Esophagus muscularis mucosa (tissue), 4 donors: ENCODE measurements around the gene NAMPT. TPM values are rescaled to one million over a fixed set of nuclear protein-coding genes. Genes with fewer than 3 reads are reported as not detected.
A peak's percentile ranks its signal among the peaks of the same experiment; 100 is the strongest.

Experiments
- DNase-seq: peaks from one replicate; pipeline ENCODE4 v3.0.0-alpha.2; 2017; ENCODE audit errors: extremely low spot score
- H3K27ac ChIP-seq, 4 donors: fragments of 200-600 bp; sonication (generic); replicated peaks in 1 of 4; 1 replicate in 3 of 4; 2 replicates in 1 of 4; pipeline ENCODE4 v1.5.1; 2016 to 2019; ENCODE audit warnings: mild to moderate bottlenecking in 1 of 4
- H3K27me3 ChIP-seq, 4 donors: fragments of 200-600 bp; sonication (generic); one replicate each; pipeline versions ENCODE4 v1.5.1 to v1.6.0; 2016 to 2019
- H3K36me3 ChIP-seq, 4 donors: fragments of 200-600 bp; sonication (generic); one replicate each; pipeline ENCODE4 v1.5.1; 2016 to 2019
- H3K4me1 ChIP-seq, 4 donors: fragments of 200-600 bp; sonication (generic); one replicate each; pipeline ENCODE4 v1.5.1; 2016 to 2019
- H3K4me3 ChIP-seq, 4 donors: fragments of 200-600 bp; sonication (generic); 1 replicate in 2 of 4; 2 replicates in 2 of 4; pipeline ENCODE4 v1.5.1; 2016 to 2019; ENCODE audit warnings: mild to moderate bottlenecking in 4 of 4, moderate library complexity in 1 of 4
- H3K9me3 ChIP-seq, 4 donors: fragments of 200-600 bp; sonication (generic); 1 replicate in 3 of 4; 2 replicates in 1 of 4; pipeline ENCODE4 v1.5.1; 2016 to 2019
- EP300 ChIP-seq: sonication (generic); formaldehyde crosslinking; IDR thresholded peaks from one replicate; pipeline ENCODE4 v1.6.1; 2017; ENCODE audit warnings: antibody characterized with exemption
- POLR2A ChIP-seq: fragments of 450-650 bp; IDR thresholded peaks from one replicate; pipeline ENCODE4 v1.6.1; 2017; ENCODE audit warnings: antibody characterized with exemption, moderate library complexity, mild to moderate bottlenecking, low read depth
- POLR2AphosphoS5 ChIP-seq, 2 donors: sonication (generic); formaldehyde crosslinking; IDR thresholded peaks; one replicate each; pipeline ENCODE4 v1.6.1; 2017; ENCODE audit warnings: antibody characterized with exemption in 2 of 2
- WGBS: methylation state at CpG from one replicate; pipeline ENCODE4 v1.1.5; 2018; 5-methylcytosine and 5-hydroxymethylcytosine counted together
- intact Hi-C: fragments of 100-400 bp; cut with DNase I; formaldehyde crosslinking; loops from one replicate; pipeline ENCODE4 v1.15.1; 2023
- total RNA-seq, 4 donors: library from RNA; depleted of rRNA; stranded (reverse); fragments of >200 nt; gene quantifications; one replicate each; pipeline versions ENCODE4 v1.1.0 to v1.2.1, GENCODE V29; 2016
- TF ChIP-seq, protein P1 (sequence below), 3 experiments: fragments of 200-600 bp in 2 of 3; fragments of 450-650 bp in 1 of 3; sonication (generic) in 2 of 3; IDR thresholded peaks; one replicate each; pipeline ENCODE4 v1.5.1; 2017 to 2019; ENCODE audit warnings: antibody characterized with exemption in 3 of 3, mild to moderate bottlenecking in 2 of 3, moderate library complexity in 1 of 3

The NAMPT gene
- total RNA-seq, 4 donors from 2014 or later = 51.2 to 1,009 (median 95.4) TPM

DNA sequence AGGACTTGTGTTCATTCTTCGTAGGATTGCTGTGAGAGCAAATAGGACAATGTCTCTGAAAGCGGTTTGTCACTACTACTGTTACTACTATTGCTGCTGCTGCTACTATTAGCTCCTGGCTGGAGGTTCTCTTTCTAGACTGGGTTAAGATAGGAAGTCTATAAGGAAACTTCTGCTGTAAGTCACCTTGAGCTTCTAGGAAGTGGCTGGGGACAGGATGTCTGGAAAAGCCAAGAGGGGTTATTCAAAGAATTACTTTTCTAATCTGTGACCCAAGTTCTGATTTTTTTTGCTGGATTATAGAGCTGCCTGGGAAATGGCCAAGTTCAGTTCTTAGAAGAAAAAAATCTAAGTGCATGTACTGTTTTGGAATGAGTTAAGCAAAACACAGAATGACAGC, 62.2 kb downstream of the NAMPT start:
- Histone ChIP-seq H3K36me3 (no peaks in the 10 kb centered on the region), H3K4me1 (peaks cover 12 to 24% (median 15%) of the 10 kb centered on the region in 4 donors), H3K27me3 (no peaks in the 10 kb centered on the region), H3K9me3 (no peaks in the 10 kb centered on the region), H3K4me3 (no peak overlapping the region), H3K27ac (no peak overlapping the region)
- TF ChIP-seq, protein P1, sequence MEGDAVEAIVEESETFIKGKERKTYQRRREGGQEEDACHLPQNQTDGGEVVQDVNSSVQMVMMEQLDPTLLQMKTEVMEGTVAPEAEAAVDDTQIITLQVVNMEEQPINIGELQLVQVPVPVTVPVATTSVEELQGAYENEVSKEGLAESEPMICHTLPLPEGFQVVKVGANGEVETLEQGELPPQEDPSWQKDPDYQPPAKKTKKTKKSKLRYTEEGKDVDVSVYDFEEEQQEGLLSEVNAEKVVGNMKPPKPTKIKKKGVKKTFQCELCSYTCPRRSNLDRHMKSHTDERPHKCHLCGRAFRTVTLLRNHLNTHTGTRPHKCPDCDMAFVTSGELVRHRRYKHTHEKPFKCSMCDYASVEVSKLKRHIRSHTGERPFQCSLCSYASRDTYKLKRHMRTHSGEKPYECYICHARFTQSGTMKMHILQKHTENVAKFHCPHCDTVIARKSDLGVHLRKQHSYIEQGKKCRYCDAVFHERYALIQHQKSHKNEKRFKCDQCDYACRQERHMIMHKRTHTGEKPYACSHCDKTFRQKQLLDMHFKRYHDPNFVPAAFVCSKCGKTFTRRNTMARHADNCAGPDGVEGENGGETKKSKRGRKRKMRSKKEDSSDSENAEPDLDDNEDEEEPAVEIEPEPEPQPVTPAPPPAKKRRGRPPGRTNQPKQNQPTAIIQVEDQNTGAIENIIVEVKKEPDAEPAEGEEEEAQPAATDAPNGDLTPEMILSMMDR (IDR thresholded peaks at IDR 0.05) = no peak
- TF ChIP-seq POLR2A = no peak
- TF ChIP-seq EP300 = no peak
- intact Hi-C loops = no loop called here
- 94% methylated on average over 2 of the region's 2 CpGs for WGBS
- no peak for DNase-seq

DNA sequence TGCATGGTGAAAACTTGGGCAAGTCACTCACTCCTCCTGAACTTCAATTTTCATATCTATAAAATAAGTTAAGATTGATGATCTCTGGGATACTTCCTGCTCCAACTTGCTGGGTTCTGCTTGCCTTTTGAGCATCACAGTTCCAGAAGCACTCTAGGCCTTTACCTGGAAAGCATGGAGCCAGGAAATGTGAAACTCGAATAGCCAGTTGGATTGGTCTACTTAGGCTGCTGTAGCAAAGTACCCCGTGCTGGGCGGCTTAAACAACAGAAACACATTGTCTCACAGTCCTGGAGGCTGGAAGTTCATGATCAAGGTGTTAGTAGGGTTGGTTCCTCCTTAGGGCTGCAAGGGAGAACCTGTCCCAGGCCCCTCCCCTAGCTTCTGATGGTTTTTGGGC, 64.5 kb downstream of the NAMPT start:
- Histone ChIP-seq H3K4me1 (peaks cover 28 to 42% (median 35%) of the 10 kb centered on the region in 4 donors), H3K9me3 (no peaks in the 10 kb centered on the region), H3K36me3 (no peaks in the 10 kb centered on the region), H3K27me3 (no peaks in the 10 kb centered on the region), H3K27ac (no peak overlapping the region), H3K4me3 (no peak overlapping the region)
- DNase-seq = no peak
- TF ChIP-seq EP300 (no peak), POLR2AphosphoS5 (IDR thresholded peaks at IDR 0.05) (no peak), POLR2A (no peak)
- TF ChIP-seq, protein P1 (IDR thresholded peaks at IDR 0.05) = no peak
- intact Hi-C loops = no loop called here
- 90% methylated on average over 3 of the region's 3 CpGs for WGBS

DNA sequence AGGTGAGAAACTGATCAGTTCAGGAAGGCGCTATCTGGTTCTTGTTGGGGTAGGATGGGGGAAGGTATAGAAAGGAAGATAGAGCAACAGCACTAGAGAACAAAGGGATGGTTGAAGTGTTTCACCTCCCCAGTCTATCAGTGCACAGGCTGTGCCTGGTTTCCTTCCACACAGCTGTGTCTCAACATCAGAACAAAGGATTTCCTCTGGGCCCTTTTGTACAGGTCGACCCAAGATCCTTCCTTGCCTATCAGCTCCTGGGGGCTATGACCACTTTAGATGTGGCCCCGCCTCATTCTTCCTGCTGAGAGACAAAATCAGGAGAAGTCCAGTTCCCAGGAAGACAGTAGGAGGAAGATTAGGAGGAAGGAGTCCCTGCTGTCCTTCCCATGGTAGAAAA, 65.6 kb downstream of the NAMPT start:
- peaks cover 28 to 42% (median 35%) of the 10 kb centered on the region in 4 donors for H3K4me1 ChIP-seq
- WGBS = 92% methylated on average over 3 of the region's 3 CpGs
- no peaks in the 10 kb centered on the region for H3K27me3 ChIP-seq
- TF ChIP-seq, protein P1 (IDR thresholded peaks at IDR 0.05) = no peak
- TF ChIP-seq POLR2AphosphoS5 (IDR thresholded peaks at IDR 0.05) (peak in 1 of 2 donors; percentile 16), EP300 (no peak)
- no peaks in the 10 kb centered on the region for H3K9me3 ChIP-seq
- peak overlapping the region in 2 of 4 donors; percentile 23 to 76 for H3K27ac ChIP-seq
- no peak overlapping the region for H3K4me3 ChIP-seq
- no peaks in the 10 kb centered on the region for H3K36me3 ChIP-seq
- DNase-seq = no peak
- intact Hi-C loops = no loop called here

DNA sequence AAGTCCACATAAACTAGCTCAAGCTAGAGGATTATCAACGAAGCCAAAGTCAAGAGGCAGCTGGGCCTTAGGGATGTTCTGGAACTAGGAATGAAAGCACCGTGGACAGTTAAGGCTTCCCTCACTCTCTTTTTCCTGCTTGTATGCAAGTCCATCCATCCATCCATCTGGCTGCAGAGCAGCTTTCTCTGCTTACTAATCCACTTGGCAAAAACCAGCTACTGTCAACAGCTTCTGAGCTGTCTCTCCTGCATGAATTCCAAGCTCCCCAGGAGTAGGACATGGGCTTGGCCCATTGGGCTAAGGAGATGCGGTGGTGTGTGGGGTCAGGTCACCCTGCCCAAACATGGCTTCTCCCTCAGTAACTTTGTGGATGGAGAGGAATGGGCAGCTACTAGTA, 66.2 kb downstream of the NAMPT start:
- Histone ChIP-seq H3K4me1 (peaks cover 28 to 42% (median 35%) of the 10 kb centered on the region in 4 donors), H3K4me3 (no peak overlapping the region), H3K9me3 (no peaks in the 10 kb centered on the region), H3K27me3 (no peaks in the 10 kb centered on the region), H3K36me3 (no peaks in the 10 kb centered on the region), H3K27ac (peak overlapping the region in 3 of 4 donors; percentile 76 to 80 (median 77))
- 89% methylated on average over 3 of the region's 3 CpGs for WGBS
- intact Hi-C loops = no loop called here
- no peak for DNase-seq
- TF ChIP-seq POLR2AphosphoS5 (IDR thresholded peaks at IDR 0.05) = no peak

DNA sequence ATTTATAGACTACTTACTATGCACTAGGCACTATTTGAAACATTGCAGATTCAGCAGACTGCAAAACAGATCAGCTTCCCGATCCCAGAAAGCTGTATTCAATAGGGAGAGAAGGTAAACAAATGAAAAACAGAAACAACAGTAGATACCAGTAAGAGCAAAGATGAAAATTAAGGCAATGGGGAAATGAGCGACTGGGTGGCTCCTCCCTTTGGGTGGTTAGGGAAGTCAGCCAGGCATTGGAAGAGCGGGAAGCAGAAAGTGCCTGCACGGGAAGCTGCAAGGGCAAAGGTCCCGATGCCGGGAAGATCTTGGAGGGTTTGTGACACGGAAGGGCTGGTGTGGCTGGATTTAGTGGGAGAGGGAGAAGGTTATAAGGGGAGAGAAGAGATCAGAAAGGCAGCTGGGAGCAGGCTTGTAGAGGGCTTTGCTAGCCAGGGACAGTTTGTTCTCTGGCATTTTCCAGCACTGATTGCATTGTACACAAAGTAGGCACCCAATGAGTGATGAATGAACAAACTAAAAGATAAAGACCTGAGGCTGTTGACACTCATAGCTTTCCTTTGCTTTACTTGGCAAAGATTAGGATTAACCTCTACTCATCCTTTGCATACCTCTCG, 67.8 kb downstream of the NAMPT start:
- H3K27ac ChIP-seq = peak overlapping the region; percentile 73 to 80 (median 76)
- H3K27me3 ChIP-seq = no peaks in the 10 kb centered on the region
- 30% methylated on average over 8 of the region's 8 CpGs for WGBS
- TF ChIP-seq, protein P1 (IDR thresholded peaks at IDR 0.05) = no peak
- TF ChIP-seq POLR2A = no peak
- TF ChIP-seq EP300 = peak; percentile 89
- TF ChIP-seq POLR2AphosphoS5 (IDR thresholded peaks at IDR 0.05) = peak; percentile 72 to 85
- no peaks in the 10 kb centered on the region for H3K9me3 ChIP-seq
- intact Hi-C loops = no loop called here
- no peak overlapping the region for H3K4me3 ChIP-seq
- H3K36me3 ChIP-seq = no peaks in the 10 kb centered on the region
- DNase-seq = peak; percentile 95
- peaks cover 28 to 37% (median 35%) of the 10 kb centered on the region in 4 donors for H3K4me1 ChIP-seq
